HG03521 (cell line): ENCODE results near the gene FRK.
"Not testable (repeated sequence)": the region's sequence is repeated elsewhere in the genome, so short reads cannot be mapped to it uniquely, and the experiment has no call there.

Experiments
- ATAC-seq: cut with Tn5 transposase; IDR thresholded peaks from one replicate; pipeline ENCODE4 v1.9.1; 2021; ENCODE audit warnings: mild to moderate bottlenecking, moderate library complexity; ENCODE audit not compliant: unreplicated experiment

The FRK gene

GRCh38 chr6:116060572-116061283 lies at the start of gene FRK:
Gene FRK, minus strand, starts transcription at chr6:116060891. Its CDS starts 580 bp downstream, at chr6:116060311.
- ATAC-seq: no peak

- no peak for ATAC-seq
Measured at GRCh38 chr6:116108836-116109235, 48.1 kb upstream of the FRK start.

- no peak for ATAC-seq
Measured at GRCh38 chr6:116106146-116106545, 45.5 kb upstream of the FRK start.

- ATAC-seq: no peak
Measured at GRCh38 chr6:116105247-116105646, 44.6 kb upstream of the FRK start.

GRCh38 chr6:116104636-116105035 lies 43.9 kb upstream of the FRK start:
- no peak for ATAC-seq

GRCh38 chr6:116102873-116103272 lies 42.2 kb upstream of the FRK start:
- no peak for ATAC-seq

GRCh38 chr6:116101790-116102189 lies 41.1 kb upstream of the FRK start:
- no peak for ATAC-seq

GRCh38 chr6:116101302-116101718 lies 40.6 kb upstream of the FRK start:
- no peak for ATAC-seq

- peak; percentile 87 for ATAC-seq
Measured at GRCh38 chr6:116100419-116101301, 40.0 kb upstream of the FRK start, which contains the start of gene NT5DC1. Gene NT5DC1, plus strand, starts transcription at chr6:116100853. Its CDS starts 78 bp downstream, at chr6:116100931.

GRCh38 chr6:116099036-116099435 lies 38.3 kb upstream of the FRK start:
- ATAC-seq: no peak

- ATAC-seq: no peak
Measured at GRCh38 chr6:116096979-116097816, 36.5 kb upstream of the FRK start.

GRCh38 chr6:116096048-116096759 lies 35.5 kb upstream of the FRK start:
- not testable (repeated sequence) for ATAC-seq

GRCh38 chr6:116094041-116094440 lies 33.4 kb upstream of the FRK start:
- ATAC-seq: no peak

GRCh38 chr6:116090251-116090650 lies 29.6 kb upstream of the FRK start:
- peak; percentile 57 for ATAC-seq

GRCh38 chr6:116088946-116089345 lies 28.3 kb upstream of the FRK start:
- ATAC-seq: no peak

- ATAC-seq: peak; percentile 97
Measured at GRCh38 chr6:116087437-116088027, 26.8 kb upstream of the FRK start.

- ATAC-seq: no peak
Measured at GRCh38 chr6:116084284-116084683, 23.6 kb upstream of the FRK start.

GRCh38 chr6:116083052-116083451 lies 22.4 kb upstream of the FRK start:
- no peak for ATAC-seq

GRCh38 chr6:116078945-116079344 lies 18.3 kb upstream of the FRK start:
- ATAC-seq: no peak

GRCh38 chr6:116078522-116078921 lies 17.8 kb upstream of the FRK start:
- ATAC-seq: no peak
